Chondrocyte (in vitro differentiated cells): Measurements from ENCODE around the gene CTNNA1. TPM values are rescaled to one million over a fixed set of nuclear protein-coding genes. Genes with fewer than 3 reads are reported as not detected.

Experiments
- DNase-seq: peaks from one replicate; pipeline ENCODE4 v3.0.0; 2021; ENCODE audit warnings: mixed read lengths, low spot score
- H3K27ac Mint-ChIP-seq: one replicate; pipeline ENCODE4 v1.8.0; 2021; ENCODE audit warnings: mild to moderate bottlenecking, moderate library complexity, mixed read lengths; ENCODE audit not compliant: unreplicated experiment
- H3K27me3 Mint-ChIP-seq: 2 replicates; pipeline ENCODE4 v1.8.0; 2021; ENCODE audit warnings: low read depth, mixed read lengths
- H3K36me3 Mint-ChIP-seq: 2 replicates; pipeline ENCODE4 v1.8.0; 2021; ENCODE audit warnings: low read depth, mixed read lengths
- H3K4me1 Mint-ChIP-seq: 2 replicates; pipeline ENCODE4 v1.8.0; 2021; ENCODE audit warnings: low read depth, mild to moderate bottlenecking, mixed read lengths
- H3K4me3 Mint-ChIP-seq: one replicate; pipeline ENCODE4 v1.8.0; 2021; ENCODE audit warnings: mild to moderate bottlenecking, moderate library complexity, mixed read lengths; ENCODE audit not compliant: unreplicated experiment
- H3K9me3 Mint-ChIP-seq: 2 replicates; pipeline ENCODE4 v1.8.0; 2021; ENCODE audit warnings: low read depth, mixed read lengths
- CTCF ChIP-seq: fragments of 200-600 bp; sonication (generic); IDR thresholded peaks from 2 replicates; pipeline ENCODE4 v1.5.0; 2021; ENCODE audit warnings: antibody characterized with exemption, mild to moderate bottlenecking, moderate library complexity
- total RNA-seq: library from RNA; stranded (reverse); gene quantifications from 3 replicates; pipeline ENCODE4 v1.2.1, GENCODE V29; 2021

The CTNNA1 gene
- total RNA-seq, 1 donor from 2014 or later, result 397 TPM

GRCh38 chr5:138849882-138850281, 96.7 kb downstream of the CTNNA1 start:
- peak overlapping the region; percentile 57 for H3K27ac Mint-ChIP-seq
- H3K4me1 Mint-ChIP-seq, result peaks cover 74% of the 10 kb centered on the region
- no peak overlapping the region for H3K4me3 Mint-ChIP-seq
- H3K27me3 Mint-ChIP-seq, result no peaks in the 10 kb centered on the region
- no peak for DNase-seq
- no peaks in the 10 kb centered on the region for H3K9me3 Mint-ChIP-seq
- no peaks in the 10 kb centered on the region for H3K36me3 Mint-ChIP-seq
- no peak for TF ChIP-seq CTCF

GRCh38 chr5:138850865-138851435, 97.7 kb downstream of the CTNNA1 start:
- peaks cover 70% of the 10 kb centered on the region for H3K4me1 Mint-ChIP-seq
- TF ChIP-seq CTCF, result no peak
- H3K27me3 Mint-ChIP-seq, result no peaks in the 10 kb centered on the region
- H3K9me3 Mint-ChIP-seq, result no peaks in the 10 kb centered on the region
- H3K36me3 Mint-ChIP-seq, result no peaks in the 10 kb centered on the region
- H3K27ac Mint-ChIP-seq, result peak overlapping the region; percentile 27
- H3K4me3 Mint-ChIP-seq, result no peak overlapping the region
- no peak for DNase-seq

- TF ChIP-seq CTCF, result no peak
- Mint-ChIP-seq H3K27me3 (no peaks in the 10 kb centered on the region), H3K4me1 (peaks cover 58% of the 10 kb centered on the region), H3K4me3 (no peak overlapping the region), H3K9me3 (no peaks in the 10 kb centered on the region), H3K36me3 (peaks cover 3% of the 10 kb centered on the region), H3K27ac (no peak overlapping the region)
- DNase-seq, result no peak
Observed at GRCh38 chr5:138853132-138853531, 99.9 kb downstream of the CTNNA1 start.

- H3K9me3 Mint-ChIP-seq, result peaks cover 4% of the 10 kb centered on the region
- H3K4me1 Mint-ChIP-seq, result peaks cover 52% of the 10 kb centered on the region
- no peak overlapping the region for H3K4me3 Mint-ChIP-seq
- no peak overlapping the region for H3K27ac Mint-ChIP-seq
- TF ChIP-seq CTCF, result no peak
- H3K27me3 Mint-ChIP-seq, result no peaks in the 10 kb centered on the region
- no peak for DNase-seq
- H3K36me3 Mint-ChIP-seq, result peaks cover 7% of the 10 kb centered on the region
Observed at GRCh38 chr5:138867011-138867410, 113.8 kb downstream of the CTNNA1 start.

GRCh38 chr5:138869038-138869437, 115.8 kb downstream of the CTNNA1 start:
- H3K4me3 Mint-ChIP-seq, result no peak overlapping the region
- DNase-seq, result no peak
- H3K27ac Mint-ChIP-seq, result peak overlapping the region; percentile 65
- H3K4me1 Mint-ChIP-seq, result peaks cover 69% of the 10 kb centered on the region
- no peak for TF ChIP-seq CTCF
- peaks cover 2% of the 10 kb centered on the region for H3K36me3 Mint-ChIP-seq
- H3K9me3 Mint-ChIP-seq, result no peaks in the 10 kb centered on the region
- no peaks in the 10 kb centered on the region for H3K27me3 Mint-ChIP-seq
